Fibroblast of peridontal ligament (primary cell): Measurements from ENCODE around the gene SECISBP2.
"Not testable (repeated sequence)": the region's sequence is repeated elsewhere in the genome, so short reads cannot be mapped to it uniquely, and the experiment has no call there.

Experiments
- DNase-seq: peaks from one replicate; pipeline ENCODE4 v3.0.0-alpha.2; 2010; ENCODE audit errors: extremely low read depth

The SECISBP2 gene, protein sequence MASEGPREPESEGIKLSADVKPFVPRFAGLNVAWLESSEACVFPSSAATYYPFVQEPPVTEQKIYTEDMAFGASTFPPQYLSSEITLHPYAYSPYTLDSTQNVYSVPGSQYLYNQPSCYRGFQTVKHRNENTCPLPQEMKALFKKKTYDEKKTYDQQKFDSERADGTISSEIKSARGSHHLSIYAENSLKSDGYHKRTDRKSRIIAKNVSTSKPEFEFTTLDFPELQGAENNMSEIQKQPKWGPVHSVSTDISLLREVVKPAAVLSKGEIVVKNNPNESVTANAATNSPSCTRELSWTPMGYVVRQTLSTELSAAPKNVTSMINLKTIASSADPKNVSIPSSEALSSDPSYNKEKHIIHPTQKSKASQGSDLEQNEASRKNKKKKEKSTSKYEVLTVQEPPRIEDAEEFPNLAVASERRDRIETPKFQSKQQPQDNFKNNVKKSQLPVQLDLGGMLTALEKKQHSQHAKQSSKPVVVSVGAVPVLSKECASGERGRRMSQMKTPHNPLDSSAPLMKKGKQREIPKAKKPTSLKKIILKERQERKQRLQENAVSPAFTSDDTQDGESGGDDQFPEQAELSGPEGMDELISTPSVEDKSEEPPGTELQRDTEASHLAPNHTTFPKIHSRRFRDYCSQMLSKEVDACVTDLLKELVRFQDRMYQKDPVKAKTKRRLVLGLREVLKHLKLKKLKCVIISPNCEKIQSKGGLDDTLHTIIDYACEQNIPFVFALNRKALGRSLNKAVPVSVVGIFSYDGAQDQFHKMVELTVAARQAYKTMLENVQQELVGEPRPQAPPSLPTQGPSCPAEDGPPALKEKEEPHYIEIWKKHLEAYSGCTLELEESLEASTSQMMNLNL

DNA sequence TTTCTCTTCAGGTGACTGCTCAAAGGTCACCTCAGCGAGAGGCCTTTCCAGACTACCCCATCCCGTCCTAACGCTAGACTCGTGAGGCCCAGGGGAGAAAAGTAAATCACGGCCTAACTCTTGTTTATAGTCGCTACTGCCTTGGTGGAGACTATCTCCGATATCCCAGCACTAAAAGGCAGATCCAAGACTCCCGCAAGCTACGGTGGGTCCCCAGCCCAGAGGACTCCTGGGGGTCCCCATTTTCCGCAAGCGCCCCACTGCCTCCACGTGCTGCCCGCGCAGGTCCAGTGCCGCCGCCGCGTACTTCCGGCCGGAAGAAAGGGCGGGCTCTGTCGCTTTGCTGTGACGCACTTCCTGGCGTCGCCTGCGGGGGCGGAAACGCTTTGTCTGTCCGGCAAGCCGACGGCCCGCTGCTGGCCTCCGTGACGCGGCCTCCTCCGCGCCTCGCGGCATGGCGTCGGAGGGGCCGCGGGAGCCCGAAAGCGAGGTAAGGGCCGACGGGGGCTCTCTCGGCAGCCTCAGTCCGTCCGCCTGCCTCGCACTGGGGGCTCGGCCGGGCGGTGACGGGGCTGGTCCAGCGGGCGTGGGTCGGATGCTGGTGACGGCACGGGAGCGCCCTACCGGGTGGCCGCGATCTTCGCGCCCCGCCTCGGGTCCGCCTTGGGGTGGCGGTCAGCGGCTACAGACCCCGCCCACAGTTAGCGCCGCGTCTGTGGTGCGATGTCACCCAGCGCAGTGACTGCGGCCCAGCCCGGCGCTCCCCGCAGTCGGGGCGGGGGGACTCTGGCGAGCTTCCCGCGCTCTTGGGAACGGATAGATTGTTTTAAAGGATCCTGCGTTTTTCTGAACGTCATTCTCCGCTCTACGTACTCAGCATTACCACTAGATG, at the start of gene SECISBP2:
SECISBP2 (plus strand) TSS at position 378 of the 892 bp plus-strand sequence; CDS start at position 455, 77 bp downstream.
- DNase-seq: peak; percentile 99

DNA sequence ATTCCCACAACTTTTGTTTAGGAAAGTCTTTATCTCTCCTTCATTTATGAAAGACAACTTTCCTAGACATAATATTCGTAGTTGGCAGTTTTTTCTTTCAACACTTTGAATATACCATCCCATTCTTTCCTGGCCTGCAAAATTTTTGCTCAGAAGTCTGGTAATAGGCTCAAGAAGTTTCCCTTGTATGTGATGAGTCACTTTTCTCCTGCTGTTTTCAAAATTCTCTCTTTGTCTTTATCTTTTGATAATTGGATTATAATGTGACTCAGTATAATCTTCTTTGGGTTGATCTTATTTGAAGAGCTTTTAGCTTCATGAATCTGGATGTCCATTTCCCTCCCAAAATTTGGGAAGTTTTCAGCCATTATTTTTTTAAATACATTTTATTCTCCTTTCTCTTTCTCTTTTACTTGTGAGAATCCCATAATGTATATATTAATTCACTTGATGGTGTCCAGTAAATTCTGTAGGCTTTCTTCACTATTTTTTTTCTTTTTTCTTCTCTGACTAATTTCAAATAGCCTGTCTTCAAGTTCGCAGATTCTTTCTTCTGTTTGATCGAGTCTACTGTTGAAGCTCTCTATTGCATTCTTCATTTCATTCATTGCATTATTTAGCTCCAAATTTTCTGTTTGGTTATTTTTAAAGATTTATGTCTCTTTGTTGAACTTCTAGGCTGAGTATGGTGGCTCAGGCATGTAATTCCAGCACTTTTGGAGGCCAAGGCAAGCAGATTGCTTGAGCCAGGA, 44.6 kb upstream of the SECISBP2 start:
- DNase-seq: no peak

DNA sequence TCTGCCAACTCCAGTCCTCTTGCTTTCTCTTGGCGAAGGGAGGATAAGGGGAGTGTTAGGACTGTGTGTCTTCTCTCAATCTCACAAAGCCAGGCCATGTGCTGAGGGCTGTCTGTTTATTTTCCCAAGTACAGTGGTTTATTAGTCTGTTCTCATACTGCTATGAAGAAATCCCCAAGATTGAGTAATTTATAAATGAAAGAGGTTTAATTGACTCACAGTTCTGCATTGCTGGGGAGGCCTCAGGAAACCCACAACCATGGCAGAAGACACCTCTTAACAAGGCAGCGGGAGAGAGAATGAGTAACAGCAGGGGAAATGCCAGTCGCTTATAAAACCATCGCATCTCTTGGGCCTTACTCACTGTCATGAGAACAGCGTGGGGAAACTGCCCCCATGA, 43.5 kb upstream of the SECISBP2 start:
- peak; percentile 92 for DNase-seq

DNA sequence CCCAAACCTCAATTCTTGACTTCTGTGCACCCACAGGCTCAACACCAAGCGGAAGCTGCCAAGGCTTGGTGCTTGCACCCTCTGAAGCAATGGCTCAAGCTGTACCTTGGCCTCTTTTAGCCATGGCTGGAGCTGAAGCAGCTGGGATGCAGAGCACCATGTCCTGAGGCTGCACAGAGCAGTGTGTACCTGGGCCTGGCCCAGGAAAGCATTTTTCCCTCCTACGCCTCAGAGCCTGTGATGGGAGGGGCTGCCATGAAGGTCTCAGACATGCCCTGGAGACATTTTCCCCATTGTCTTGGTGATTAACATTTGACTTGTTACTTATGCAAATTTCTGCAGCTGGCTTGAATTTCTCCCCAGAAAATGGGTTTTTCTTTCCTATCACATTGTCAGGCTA, 42.3 kb upstream of the SECISBP2 start:
- not testable (repeated sequence) for DNase-seq

DNA sequence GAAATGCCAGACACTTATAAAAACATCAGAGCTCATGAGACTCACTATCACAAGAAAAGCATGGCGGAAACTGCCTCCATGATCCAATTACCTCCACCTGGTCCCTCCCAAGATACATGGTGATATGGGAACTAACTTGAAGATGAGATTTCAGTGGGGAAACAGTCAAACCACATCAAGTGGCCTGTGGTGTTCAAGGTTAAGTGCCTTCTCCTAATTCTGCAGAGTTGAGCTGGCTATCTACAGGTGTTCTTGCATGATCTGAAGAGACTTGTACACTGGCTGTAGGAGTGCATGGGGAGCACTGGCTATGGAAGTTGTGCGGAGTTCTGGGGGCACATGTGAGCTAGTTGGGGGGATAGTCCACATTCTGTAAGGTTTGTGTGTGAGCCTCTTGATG, 41.3 kb upstream of the SECISBP2 start:
- no peak for DNase-seq

DNA sequence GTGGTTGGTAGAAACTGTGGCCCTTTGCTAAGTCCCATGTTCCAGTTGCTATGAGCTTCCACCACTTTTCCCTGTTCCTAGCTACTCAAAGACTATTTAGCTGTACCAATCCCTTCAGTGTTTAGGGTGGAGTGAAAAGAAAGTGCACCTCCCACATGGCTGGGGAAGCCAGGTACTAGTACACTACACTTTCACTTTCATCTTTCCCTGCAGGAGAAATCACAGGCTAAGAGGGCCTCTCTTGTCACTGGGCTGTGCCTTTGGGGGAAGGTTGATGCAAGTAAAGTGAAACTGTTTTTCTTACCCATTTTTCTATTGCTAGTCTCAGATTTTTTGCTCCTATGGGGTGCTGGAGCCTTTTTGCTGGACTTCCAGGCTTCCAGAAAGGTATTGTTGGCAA, 40.8 kb upstream of the SECISBP2 start:
- DNase-seq: peak; percentile 41

DNA sequence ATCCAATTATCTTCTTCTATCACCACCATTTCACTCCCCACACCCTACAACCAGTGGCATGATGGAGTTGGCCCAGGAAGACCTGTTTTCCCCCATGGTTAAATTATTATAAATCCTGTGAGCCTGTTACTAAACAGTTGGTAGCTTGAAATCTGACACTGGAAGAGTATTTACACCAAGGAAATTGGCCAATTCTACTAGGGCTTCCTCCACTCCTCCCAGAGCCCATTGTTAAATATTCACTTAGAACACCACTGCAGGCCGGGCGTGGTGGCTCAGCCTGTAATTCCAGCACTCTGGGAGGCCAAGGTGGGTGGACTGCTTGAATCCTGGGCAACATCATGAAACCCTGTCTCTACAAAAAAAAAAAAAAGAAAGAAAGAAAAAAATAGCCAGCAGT, 39.7 kb upstream of the SECISBP2 start:
- DNase-seq: peak; percentile 5

DNA sequence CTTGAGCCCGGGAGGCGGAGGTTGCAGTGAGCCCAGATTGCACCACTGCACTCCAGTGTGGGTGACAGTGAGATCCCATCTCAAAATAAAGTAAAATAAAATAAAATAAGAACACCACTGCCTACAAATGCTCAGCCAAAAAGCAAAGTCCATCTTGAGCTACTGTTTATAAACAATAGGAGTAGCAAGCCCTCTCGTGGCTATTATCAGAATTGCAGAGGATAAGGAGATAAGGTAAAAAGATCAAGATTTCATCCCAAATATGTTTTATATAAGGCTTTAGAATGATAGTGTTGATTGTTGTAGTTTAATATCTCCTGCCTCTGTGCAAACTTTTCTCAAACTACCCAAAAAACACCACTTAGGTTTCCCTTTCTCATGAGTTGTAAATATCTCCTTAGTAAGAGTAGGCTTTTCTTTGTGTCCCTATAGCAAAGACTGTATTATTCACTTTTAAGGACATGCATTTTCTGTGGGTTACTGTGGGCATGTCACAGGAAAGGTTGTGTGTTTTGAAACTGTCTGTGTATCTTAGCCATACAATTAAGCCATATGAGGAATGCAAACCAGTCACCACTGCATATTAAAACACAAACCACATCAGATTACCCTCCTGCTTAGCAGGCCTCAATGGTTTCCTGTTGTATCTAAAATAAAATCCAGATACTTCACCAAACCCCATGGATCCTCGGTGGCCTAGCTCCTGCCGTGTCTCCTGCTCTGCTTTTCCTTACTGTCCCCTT, 39.1 kb upstream of the SECISBP2 start:
- peak; percentile 85 for DNase-seq

DNA sequence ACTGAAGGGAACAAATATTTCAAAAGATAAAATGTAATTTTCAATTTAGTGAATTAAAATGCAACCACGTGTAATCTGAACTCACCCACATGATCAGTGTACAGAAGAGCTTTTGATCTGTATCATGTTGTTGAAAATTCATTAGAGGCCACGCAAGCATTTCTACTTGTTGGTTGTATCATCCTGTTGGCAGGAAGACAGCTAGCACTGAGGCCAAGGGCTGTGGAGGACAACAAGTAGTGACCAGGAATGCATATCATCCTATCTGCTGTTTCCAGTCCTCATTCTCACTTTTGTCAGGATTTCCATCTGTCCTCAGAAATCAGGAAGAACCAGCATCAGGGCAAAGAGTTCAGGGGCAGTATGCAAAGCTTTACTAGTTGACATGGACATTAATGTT, 37.2 kb upstream of the SECISBP2 start:
- DNase-seq: no peak

DNA sequence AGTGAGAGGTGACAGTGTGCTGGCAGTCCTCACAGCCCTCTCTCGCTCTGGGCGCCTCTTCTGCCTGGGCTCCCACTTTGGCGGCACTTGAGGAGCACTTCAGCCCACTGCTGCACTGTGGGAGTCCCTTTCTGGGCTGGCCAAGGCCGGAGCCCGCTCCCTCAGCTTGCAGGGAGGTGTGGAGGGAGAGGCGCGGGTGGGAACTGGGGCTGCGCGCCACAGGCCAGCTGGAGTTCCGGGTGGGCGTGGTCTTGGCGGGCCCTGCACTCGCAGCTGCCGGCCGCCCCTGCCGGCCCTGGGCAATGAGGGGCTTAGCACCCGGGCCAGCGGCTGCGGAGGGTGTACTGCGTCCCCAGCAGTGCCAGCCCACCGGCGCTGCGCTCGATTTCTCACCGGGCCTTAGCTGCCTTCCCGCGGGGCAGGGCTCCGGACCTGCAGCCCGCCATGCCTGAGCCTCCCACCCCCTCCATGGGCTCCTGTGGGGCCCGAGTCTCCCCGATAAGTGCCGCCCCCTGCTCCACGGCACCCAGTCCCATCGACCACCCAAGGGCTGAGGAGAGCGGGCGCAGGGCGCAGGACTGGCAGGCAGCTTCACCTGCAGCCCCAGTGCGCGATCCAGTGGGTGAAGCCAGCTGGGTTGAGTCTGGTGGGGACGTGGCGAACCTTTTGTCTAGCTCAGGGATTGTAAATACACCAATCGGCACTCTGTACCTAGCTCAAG, 35.9 kb upstream of the SECISBP2 start:
- DNase-seq: not testable (repeated sequence)

DNA sequence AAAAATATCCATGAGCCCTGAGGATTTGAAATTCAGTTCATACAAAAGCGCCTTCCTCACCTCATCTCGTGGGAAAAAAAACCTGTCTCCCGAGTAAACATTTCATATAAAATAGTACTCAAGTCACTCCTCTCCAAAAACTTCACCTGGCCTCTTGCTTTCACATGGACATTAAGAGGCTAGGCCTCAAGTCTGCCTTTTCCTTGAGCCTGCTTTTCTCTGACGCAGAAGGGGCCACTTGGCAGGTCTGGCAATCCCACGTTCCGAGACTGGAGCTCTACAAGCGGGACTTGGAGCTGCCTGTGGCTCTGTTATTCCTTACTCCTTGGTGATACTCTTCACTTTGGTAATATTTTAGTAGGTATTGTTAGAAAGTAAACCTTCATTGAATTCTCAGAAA, 34.2 kb upstream of the SECISBP2 start:
- no peak for DNase-seq

DNA sequence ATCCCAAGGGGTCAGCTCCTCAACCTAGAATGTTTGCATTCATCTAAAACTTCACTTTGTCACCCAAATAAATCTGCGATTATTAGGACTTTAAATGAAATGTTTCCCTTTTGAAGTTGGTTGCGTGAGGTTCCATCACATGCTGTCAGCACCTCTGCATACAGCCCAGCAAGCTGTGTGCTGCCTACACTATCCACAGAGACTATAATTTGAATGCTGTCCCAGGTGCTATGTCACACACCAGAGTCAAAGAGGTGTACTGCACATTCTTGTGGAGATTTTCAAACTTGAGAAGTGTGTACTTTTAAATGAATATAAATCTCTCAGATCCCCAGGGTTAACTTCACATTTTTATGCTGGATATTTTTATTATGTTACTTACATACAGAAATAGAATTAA, 26.6 kb upstream of the SECISBP2 start:
- no peak for DNase-seq

DNA sequence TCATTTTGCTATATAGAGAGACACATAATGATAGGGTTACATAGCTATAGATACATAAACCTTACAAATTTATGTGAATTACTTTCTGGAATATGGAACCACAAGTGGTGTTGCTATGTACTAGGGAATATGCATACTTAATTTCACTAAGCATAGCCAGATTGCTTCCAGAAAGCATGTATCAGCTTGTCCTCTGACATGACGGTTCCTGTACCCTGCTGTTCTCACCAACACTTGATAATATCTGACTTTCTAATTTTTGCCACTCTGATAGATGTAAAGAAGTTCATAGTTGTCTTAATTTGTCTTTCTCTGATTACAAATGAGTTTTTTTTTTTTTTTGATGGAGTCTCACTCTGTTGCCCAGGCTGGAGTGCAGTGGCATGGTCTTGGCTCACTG, 25.3 kb upstream of the SECISBP2 start:
- no peak for DNase-seq

DNA sequence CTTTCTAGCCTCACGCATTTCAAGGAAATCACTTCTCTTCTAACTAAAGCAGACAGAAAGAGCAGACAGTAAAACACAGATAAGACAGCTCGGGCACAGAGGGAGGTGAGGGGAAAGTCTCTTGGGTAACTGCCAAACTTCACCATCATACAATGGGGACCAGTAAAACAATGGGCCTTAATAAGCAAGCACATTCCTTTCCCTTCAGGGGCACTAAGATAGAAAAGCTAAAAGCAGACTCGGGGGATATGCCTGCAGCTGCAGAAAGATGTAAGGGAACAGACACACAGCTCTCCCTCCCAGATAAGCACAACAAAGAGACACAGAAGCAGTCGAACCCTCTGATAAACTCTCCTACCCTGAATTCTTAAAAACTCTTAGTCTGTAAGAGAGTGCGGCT, 22.9 kb upstream of the SECISBP2 start:
- DNase-seq: no peak

DNA sequence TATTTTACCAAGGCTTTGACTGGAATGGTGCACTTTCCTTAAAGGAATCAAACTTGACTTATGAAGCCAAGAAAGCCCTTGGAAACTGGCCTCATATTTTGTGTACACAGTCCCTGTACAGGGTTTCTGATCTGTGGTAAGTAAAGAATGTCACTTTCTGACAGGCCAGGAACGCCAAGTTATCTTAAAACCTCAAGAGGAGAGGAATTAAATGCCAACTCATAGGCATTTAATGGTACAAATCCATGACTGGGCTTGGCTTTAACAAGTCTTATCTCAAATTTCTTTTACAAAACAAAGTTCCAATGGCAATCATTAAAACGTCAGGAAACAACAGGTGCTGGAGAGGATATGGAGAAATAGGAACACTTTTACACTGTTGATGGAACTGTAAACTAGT, 16.3 kb upstream of the SECISBP2 start:
- not testable (repeated sequence) for DNase-seq

DNA sequence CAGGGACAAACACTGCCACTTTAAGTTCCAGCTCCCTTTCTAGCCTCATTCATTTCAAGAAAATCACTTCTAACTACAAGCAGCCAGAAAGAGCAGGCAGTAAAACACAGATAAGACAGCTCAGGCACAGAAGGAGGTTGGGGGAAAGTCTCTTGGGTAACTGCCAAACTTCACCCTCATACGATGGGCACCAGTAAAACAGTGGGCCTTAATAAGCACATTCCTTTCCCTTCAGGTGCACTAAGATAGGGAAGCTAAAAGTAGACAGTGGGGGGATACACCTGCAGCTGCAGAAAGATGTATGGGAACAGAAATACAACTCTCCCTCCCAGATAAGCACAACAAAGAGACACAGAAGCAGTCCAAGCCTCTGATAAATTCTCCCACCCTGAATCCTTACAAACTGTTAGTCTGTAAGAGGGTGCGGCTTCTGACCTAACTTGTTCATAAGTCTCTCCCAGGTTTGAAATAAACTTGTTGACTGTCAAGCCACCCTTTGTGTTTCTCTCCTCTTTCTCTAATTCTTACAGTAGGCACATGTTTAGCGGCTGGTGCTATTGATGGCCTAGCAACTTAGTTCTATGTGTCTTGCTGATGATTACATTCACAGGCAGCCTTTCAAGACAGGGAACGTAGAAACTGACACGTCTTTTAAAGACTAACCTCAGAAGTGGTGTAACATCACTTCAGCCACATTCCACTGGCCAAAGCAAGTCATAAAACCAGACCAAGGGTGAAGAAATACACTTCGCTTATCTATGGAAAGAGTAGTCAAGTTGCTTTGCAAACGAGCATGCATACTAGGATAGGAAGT, 14.1 kb upstream of the SECISBP2 start:
- DNase-seq: no peak

DNA sequence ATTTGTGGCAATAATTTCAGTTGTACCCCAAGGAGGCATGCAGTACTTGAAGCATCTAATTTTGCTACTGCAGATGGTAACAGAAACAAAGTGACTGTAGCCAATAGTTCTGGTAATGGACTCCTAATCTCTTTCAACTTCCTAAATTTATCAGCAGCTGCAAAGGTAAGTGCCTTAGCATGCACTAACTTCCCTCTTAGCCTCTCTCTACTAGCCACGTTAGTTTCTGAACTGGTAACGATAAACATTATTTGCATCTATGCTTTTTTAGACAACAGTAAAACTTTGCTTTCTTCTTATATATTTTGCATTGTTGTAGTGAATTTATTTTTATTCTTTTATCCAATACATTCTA, 13.5 kb upstream of the SECISBP2 start:
- DNase-seq: no peak

DNA sequence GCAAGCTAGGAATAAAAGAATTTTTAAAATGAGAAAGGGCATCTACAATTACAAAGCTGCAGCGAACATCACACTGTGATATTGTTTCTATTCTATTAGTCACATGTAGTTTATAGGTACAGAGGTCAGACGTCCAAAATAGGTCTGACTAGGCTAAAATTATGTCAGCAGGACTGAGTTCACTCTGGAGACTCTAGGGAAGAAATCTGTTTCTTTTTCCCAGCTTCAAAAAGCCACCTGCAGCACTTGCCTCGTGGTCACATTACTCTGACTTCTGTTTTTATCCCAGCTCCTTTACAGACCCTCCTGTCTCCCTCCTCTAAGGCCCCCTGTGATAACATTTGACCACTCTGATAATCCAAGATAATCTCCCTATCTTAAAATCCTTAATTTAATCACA, 12.4 kb upstream of the SECISBP2 start:
- DNase-seq: no peak

DNA sequence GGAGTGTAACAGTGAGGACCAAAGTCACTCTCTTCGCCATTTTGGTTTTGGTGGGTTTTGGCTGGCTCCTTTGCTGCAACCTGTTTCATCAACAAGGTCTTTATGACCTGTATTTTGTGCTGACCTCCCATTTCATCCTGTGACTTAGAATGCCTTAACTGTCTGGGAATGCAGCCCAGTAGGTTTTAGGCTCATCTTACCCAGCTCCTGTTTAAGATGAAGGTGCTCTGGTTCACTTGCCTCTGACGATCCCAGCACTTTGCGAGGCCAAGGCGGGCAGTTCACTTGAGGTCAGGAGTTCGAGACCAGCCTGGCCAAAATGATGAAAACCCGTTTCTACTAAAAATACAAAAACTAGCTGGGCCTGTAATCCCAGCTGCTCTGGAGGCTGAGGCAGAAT, 9.1 kb upstream of the SECISBP2 start:
- DNase-seq: no peak
